Hepatocyte (in vitro differentiated cells): Measurements from ENCODE around the gene ADAMTSL3.

Experiments used
- CTCF ChIP-seq: fragments of 200-600 bp; sonication (generic); IDR thresholded peaks from 2 replicates; pipeline ENCODE4 v1.5.1; 2016; ENCODE audit warnings: antibody characterized with exemption, mild to moderate bottlenecking; ENCODE audit not compliant: poor library complexity
- EZH2 ChIP-seq: fragments of 200-600 bp; sonication (generic); IDR thresholded peaks from 2 replicates; pipeline ENCODE4 v1.6.1; 2016; ENCODE audit warnings: antibody characterized with exemption, mild to moderate bottlenecking, borderline replicate concordance

GRCh38 chr15:84081391-84082168 is 427.7 kb downstream of the ADAMTSL3 start:
- TF ChIP-seq CTCF (no peak), EZH2 (no peak)
